Uterus (tissue), 2 donors: Measurements from ENCODE around the gene FUT1.

Source experiments
- CTCF ChIP-seq, 4 experiments: fragments of 200-600 bp in 2 of 4; fragments of 450-650 bp in 2 of 4; sonication (generic) in 2 of 4; IDR thresholded peaks; one replicate each; pipeline ENCODE4 v1.5.1; 2016 to 2019; ENCODE audit warnings: antibody characterized with exemption in 4 of 4, mild to moderate bottlenecking in 2 of 4, moderate library complexity in 1 of 4
- POLR2A ChIP-seq, 2 donors: fragments of 450-650 bp; IDR thresholded peaks; one replicate each; pipeline ENCODE4 v1.6.1; 2016; ENCODE audit warnings: antibody characterized with exemption in 2 of 2, mild to moderate bottlenecking in 1 of 2, moderate library complexity in 1 of 2

- no peak for TF ChIP-seq POLR2A (IDR thresholded peaks at IDR 0.05)
- no peak for TF ChIP-seq CTCF (IDR thresholded peaks at IDR 0.05)
Observed at GRCh38 chr19:48739404-48740163, 12.9 kb downstream of the FUT1 start.
